HuH-7.5 (cell line): ENCODE data around the gene EXD3.
"Not testable (repeated sequence)": the region's sequence is repeated elsewhere in the genome, so short reads cannot be mapped to it uniquely, and the experiment has no call there.

Experiments used
- DNase-seq: peaks from one replicate; pipeline ENCODE4 v3.0.0; 2011; ENCODE audit warnings: low spot score

The EXD3 gene

DNA sequence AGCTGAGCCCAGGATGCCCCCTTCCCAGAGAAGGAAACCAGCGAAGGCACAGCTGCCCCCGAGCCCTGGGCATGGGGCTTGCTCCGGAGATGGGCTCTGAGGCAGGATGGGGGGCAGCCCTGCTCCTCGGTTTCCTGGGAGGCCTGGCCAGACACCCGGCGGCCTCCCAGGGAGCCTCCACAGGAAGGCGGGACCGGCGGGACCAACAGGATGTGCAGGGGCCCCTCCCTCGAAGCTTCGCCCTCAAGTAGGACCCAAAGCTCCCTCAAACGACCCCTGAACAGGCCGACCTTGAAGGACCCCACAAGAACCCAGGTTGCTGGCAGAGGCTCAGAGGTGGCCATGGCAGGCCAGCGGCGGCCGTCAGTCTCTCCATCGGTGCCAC is 11.7 kb downstream of the EXD3 start:
- DNase-seq: no peak

DNA sequence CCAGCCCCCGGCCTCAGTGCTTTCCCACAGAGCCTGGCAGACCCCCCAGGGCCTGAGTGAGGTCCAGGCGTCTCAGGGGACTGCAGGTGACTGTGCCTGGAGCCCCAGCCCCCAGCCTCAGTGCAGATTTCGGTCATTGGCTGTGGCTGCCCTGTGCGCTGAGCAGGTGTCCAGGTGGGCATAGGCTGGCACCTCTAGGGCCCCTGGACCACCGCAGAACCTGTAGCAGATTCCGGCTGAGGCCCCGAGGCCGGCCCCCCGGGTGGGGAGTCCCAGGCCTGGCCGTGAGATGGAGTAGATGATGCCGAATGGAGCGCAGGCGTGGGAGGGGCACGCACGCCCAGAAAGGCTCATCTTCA is 12.1 kb downstream of the EXD3 start:
- DNase-seq: no peak

- not testable (repeated sequence) for DNase-seq
Measured at GRCh38 chr9:137410236-137410890, 12.6 kb downstream of the EXD3 start.

GRCh38 chr9:137409515-137409914 is 13.4 kb downstream of the EXD3 start:
- DNase-seq: no peak

- no peak for DNase-seq
Measured at GRCh38 chr9:137408651-137409405, 14.1 kb downstream of the EXD3 start.

GRCh38 chr9:137407590-137408300 is 15.2 kb downstream of the EXD3 start:
- DNase-seq: no peak

GRCh38 chr9:137406876-137407589 is 15.9 kb downstream of the EXD3 start:
- peak; percentile 92 for DNase-seq

GRCh38 chr9:137406085-137406760 is 16.7 kb downstream of the EXD3 start:
- peak; percentile 45 for DNase-seq

GRCh38 chr9:137405677-137406081 is 17.3 kb downstream of the EXD3 start:
- no peak for DNase-seq

- no peak for DNase-seq
Measured at GRCh38 chr9:137404961-137405567, 17.9 kb downstream of the EXD3 start.

GRCh38 chr9:137403269-137403668 is 19.7 kb downstream of the EXD3 start:
- no peak for DNase-seq

- DNase-seq: no peak
Measured at GRCh38 chr9:137402746-137403145, 20.2 kb downstream of the EXD3 start.

- DNase-seq: no peak
Measured at GRCh38 chr9:137398561-137399468, 24.1 kb downstream of the EXD3 start.

- no peak for DNase-seq
Measured at GRCh38 chr9:137397675-137398423, 25.1 kb downstream of the EXD3 start.

DNA sequence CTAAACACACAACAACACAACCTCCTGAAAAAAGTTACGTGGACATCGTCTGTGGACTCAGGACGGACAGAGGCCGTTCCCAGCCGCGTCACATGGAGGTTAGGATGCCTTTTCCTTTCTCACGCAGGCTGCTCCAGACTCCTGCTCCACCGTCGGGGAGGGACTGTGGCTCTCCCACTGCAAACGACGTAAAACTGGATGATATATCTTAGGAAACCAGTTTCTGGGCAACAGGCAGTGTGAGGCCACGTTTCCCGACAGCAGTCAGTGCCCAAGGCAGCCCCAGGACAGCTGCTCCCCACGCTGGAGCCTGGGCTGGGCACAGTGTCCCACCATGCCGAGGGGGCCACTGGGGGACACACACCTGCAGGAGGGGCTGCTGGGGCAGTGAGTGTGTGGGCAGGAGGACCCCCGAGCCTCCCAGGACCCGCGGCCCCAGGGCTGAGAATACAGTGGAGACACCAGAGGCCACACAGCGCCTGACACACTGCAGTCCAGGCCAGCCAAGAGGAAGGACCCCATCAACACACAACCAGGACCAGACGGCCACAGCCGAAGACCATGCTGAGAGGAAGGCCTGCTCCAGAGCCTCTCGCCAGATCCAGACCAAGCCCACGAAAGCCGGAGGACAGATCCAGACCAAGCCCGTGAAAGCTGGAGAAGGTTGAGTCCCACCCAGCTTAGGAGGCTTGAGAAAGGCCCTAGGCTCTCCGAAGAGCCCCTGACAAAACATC is 26.2 kb downstream of the EXD3 start:
- DNase-seq: no peak

- no peak for DNase-seq
Measured at GRCh38 chr9:137396227-137396626, 26.7 kb downstream of the EXD3 start.

GRCh38 chr9:137395666-137396010 is 27.3 kb downstream of the EXD3 start:
- DNase-seq: no peak

DNA sequence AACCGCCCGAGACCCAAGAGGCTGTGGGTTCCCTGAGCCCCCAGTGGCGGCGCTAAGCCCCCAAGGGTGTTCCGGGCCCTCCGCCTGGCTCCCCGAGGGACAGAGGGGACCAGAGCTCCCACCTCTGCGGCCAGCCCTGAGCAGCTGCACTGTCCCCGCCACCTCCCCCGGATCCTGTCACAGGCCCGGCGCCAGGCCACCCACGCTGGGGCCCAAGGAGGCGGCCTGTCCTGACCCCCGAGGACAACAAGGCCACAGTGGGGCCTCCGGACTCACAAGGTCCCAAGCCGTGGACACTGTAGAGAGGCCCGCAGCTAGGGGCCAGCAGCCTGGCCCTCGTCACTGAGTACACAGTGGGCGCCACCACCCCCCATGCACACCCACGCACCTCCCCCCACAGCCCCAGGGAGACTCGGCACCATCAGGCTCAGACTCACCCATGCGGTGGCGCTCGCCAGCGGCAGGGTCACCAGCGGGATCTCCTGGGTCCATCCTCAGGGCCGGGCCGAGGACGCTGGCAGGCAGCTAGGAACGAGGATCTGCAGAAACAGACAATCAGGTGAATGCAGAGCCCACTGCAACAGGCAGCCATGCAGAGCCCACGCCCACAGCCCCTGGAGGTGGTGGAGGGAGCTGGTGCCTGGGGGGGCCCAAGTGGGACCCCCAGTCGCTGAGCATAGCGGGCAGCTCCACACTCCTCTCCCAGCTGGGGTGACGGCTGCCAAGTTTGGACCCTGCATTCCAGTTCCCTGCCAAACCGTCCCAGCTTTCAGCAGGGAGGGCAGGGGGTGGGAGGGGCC is 27.9 kb downstream of the EXD3 start:
- DNase-seq: no peak
